HG03108 (cell line): Measurements from ENCODE around the gene SIRPD.
"Not testable (repeated sequence)": the region's sequence is repeated elsewhere in the genome, so short reads cannot be mapped to it uniquely, and the experiment has no call there.

Experiments
- ATAC-seq: cut with Tn5 transposase; IDR thresholded peaks from one replicate; pipeline ENCODE4 v1.9.1; 2021; ENCODE audit warnings: moderate library complexity; ENCODE audit not compliant: unreplicated experiment

SIRPD gene

GRCh38 chr20:1557605-1558004, at the start of gene SIRPD:
Gene SIRPD (minus strand): TSS chr20:1557705. CDS start chr20:1557653, 52 bp downstream.
- ATAC-seq, result no peak

GRCh38 chr20:1600736-1601135, 43.2 kb upstream of the SIRPD start:
- ATAC-seq, result no peak

- ATAC-seq, result no peak
Observed at GRCh38 chr20:1595333-1595732, 37.8 kb upstream of the SIRPD start.

- ATAC-seq, result no peak
Observed at GRCh38 chr20:1588533-1589460, 31.3 kb upstream of the SIRPD start.

- ATAC-seq, result no peak
Observed at GRCh38 chr20:1587781-1588532, 30.5 kb upstream of the SIRPD start.

- no peak for ATAC-seq
Observed at GRCh38 chr20:1579488-1579887, 22.0 kb upstream of the SIRPD start.

GRCh38 chr20:1577906-1578305, 20.4 kb upstream of the SIRPD start:
- ATAC-seq, result no peak

GRCh38 chr20:1577313-1577712, 19.8 kb upstream of the SIRPD start:
- not testable (repeated sequence) for ATAC-seq

- ATAC-seq, result no peak
Observed at GRCh38 chr20:1576641-1577040, 19.1 kb upstream of the SIRPD start.

- ATAC-seq, result not testable (repeated sequence)
Observed at GRCh38 chr20:1576003-1576402, 18.5 kb upstream of the SIRPD start.

- not testable (repeated sequence) for ATAC-seq
Observed at GRCh38 chr20:1571583-1571982, 14.1 kb upstream of the SIRPD start.

GRCh38 chr20:1569415-1569881, 11.9 kb upstream of the SIRPD start:
- no peak for ATAC-seq

GRCh38 chr20:1568163-1568490, 10.6 kb upstream of the SIRPD start:
- no peak for ATAC-seq

- no peak for ATAC-seq
Observed at GRCh38 chr20:1567392-1568162, 10.1 kb upstream of the SIRPD start.

GRCh38 chr20:1566701-1567100, 9.2 kb upstream of the SIRPD start:
- no peak for ATAC-seq

- ATAC-seq, result no peak
Observed at GRCh38 chr20:1565461-1565860, 8.0 kb upstream of the SIRPD start.

- ATAC-seq, result no peak
Observed at GRCh38 chr20:1563598-1563997, 6.1 kb upstream of the SIRPD start.

- no peak for ATAC-seq
Observed at GRCh38 chr20:1562622-1563021, 5.1 kb upstream of the SIRPD start.

GRCh38 chr20:1561350-1561749, 3.8 kb upstream of the SIRPD start:
- no peak for ATAC-seq

GRCh38 chr20:1555952-1556351, 1.6 kb downstream of the SIRPD start:
- no peak for ATAC-seq

- no peak for ATAC-seq
Observed at GRCh38 chr20:1539816-1540419, 17.6 kb downstream of the SIRPD start.
